RCC 7860 (cell line): ENCODE measurements around the gene EIF1AY.
A peak's percentile ranks its signal among the peaks of the same experiment; 100 is the strongest.
"Not testable (repeated sequence)": the region's sequence is repeated elsewhere in the genome, so short reads cannot be mapped to it uniquely, and the experiment has no call there.

ENCODE experiments used
- DNase-seq: peaks from one replicate; pipeline ENCODE4 v3.0.0-alpha.2; 2015; ENCODE audit warnings: low spot score
- FAIRE-seq: peaks from 2 replicates; lab custom pipeline; 2012; peaks lifted over from hg19 to GRCh38; lab: Jason Lieb, UNC

The EIF1AY gene

GRCh38 chrY:20575531-20576121 lies at the start of gene EIF1AY:
EIF1AY (plus strand) TSS chrY:20575776; CDS start chrY:20575872, 96 bp downstream.
- DNase-seq = peak; percentile 92
- FAIRE-seq = peak; percentile 97

GRCh38 chrY:20528435-20528834 lies 47.1 kb upstream of the EIF1AY start:
- no peak for FAIRE-seq
- DNase-seq = no peak

GRCh38 chrY:20538186-20538585 lies 37.4 kb upstream of the EIF1AY start:
- FAIRE-seq = no peak
- no peak for DNase-seq

GRCh38 chrY:20538933-20539332 lies 36.6 kb upstream of the EIF1AY start:
- DNase-seq (no peak), FAIRE-seq (no peak)

GRCh38 chrY:20544451-20544960 lies 31.1 kb upstream of the EIF1AY start:
- no peak for FAIRE-seq
- no peak for DNase-seq

- FAIRE-seq (no peak), DNase-seq (no peak)
Observed at GRCh38 chrY:20546071-20546470, 29.5 kb upstream of the EIF1AY start.

GRCh38 chrY:20549289-20549688 lies 26.3 kb upstream of the EIF1AY start:
- FAIRE-seq = no peak
- no peak for DNase-seq

GRCh38 chrY:20551840-20552239 lies 23.7 kb upstream of the EIF1AY start:
- no peak for FAIRE-seq

GRCh38 chrY:20552764-20553323 lies 22.7 kb upstream of the EIF1AY start:
- FAIRE-seq, DNase-seq: not testable (repeated sequence)

More at GRCh38 chrY:20551840-20552239, 23.7 kb upstream of the EIF1AY start:
- no peak for DNase-seq

GRCh38 chrY:20555820-20556219 lies 19.8 kb upstream of the EIF1AY start:
- no peak for FAIRE-seq

GRCh38 chrY:20558677-20559076 lies 16.9 kb upstream of the EIF1AY start:
- FAIRE-seq (peak; percentile 81), DNase-seq (peak; percentile 8)

More at GRCh38 chrY:20555820-20556219, 19.8 kb upstream of the EIF1AY start:
- no peak for DNase-seq

GRCh38 chrY:20559873-20560512 lies 15.6 kb upstream of the EIF1AY start:
- DNase-seq (no peak), FAIRE-seq (no peak)

GRCh38 chrY:20571306-20571705 lies 4.3 kb upstream of the EIF1AY start:
- FAIRE-seq (no peak), DNase-seq (no peak)

GRCh38 chrY:20576506-20576905 lies 930 bp downstream of the EIF1AY start:
- peak; percentile 33 for FAIRE-seq

GRCh38 chrY:20578206-20578605 lies 2.6 kb downstream of the EIF1AY start:
- no peak for DNase-seq
- FAIRE-seq = no peak

More at GRCh38 chrY:20576506-20576905, 930 bp downstream of the EIF1AY start:
- DNase-seq = no peak

GRCh38 chrY:20581687-20582086 lies 6.1 kb downstream of the EIF1AY start:
- DNase-seq = no peak
- no peak for FAIRE-seq

GRCh38 chrY:20586161-20586560 lies 10.6 kb downstream of the EIF1AY start:
- DNase-seq (no peak), FAIRE-seq (peak; percentile 18)
